Activated naive CD8-positive, alpha-beta T cell treated with anti-CD3 and anti-CD28 coated beads for 36 hours (primary cell): ENCODE data around the gene FBXO38. TPM values are rescaled to one million over a fixed set of nuclear protein-coding genes. Genes with fewer than 3 reads are reported as not detected.

Experiments used
- DNase-seq: peaks from one replicate; pipeline ENCODE4 v3.0.0; 2021
- H3K27ac Mint-ChIP-seq: one replicate; pipeline ENCODE4 v1.8.0; 2022; ENCODE audit warnings: mild to moderate bottlenecking, moderate library complexity, mixed read lengths
- H3K27me3 Mint-ChIP-seq: one replicate; pipeline ENCODE4 v1.8.0; 2022; ENCODE audit warnings: mild to moderate bottlenecking, mixed read lengths
- H3K36me3 Mint-ChIP-seq: one replicate; pipeline ENCODE4 v1.8.0; 2021; ENCODE audit warnings: mild to moderate bottlenecking, mixed read lengths
- H3K4me1 Mint-ChIP-seq: one replicate; pipeline ENCODE4 v1.8.0; 2021; ENCODE audit warnings: mixed read lengths
- H3K4me3 Mint-ChIP-seq: one replicate; pipeline ENCODE4 v1.8.0; 2022; ENCODE audit warnings: mild to moderate bottlenecking, moderate library complexity, mixed read lengths
- H3K9me3 Mint-ChIP-seq: one replicate; pipeline ENCODE4 v1.8.0; 2022; ENCODE audit warnings: mixed read lengths
- total RNA-seq, 2 experiments: library from RNA; stranded (reverse); gene quantifications; one replicate each; pipeline ENCODE4 v1.2.3, GENCODE V29; 2021

FBXO38 gene
- total RNA-seq, 2 experiments from 2014 or later: 35.9 to 38.8 TPM

GRCh38 chr5:148374690-148375360 is 8.9 kb upstream of the FBXO38 start:
- Mint-ChIP-seq H3K4me1 (peaks cover 4% of the 10 kb centered on the region), H3K36me3 (peaks cover 27% of the 10 kb centered on the region), H3K27ac (no peak overlapping the region), H3K4me3 (no peak overlapping the region), H3K27me3 (no peaks in the 10 kb centered on the region), H3K9me3 (peaks cover 8% of the 10 kb centered on the region)
- peak; percentile 1 for DNase-seq

- Mint-ChIP-seq H3K36me3 (peaks cover 29% of the 10 kb centered on the region), H3K27ac (no peak overlapping the region)
Measured at GRCh38 chr5:148376198-148376597, 7.6 kb upstream of the FBXO38 start.

GRCh38 chr5:148378670-148379069 is 5.1 kb upstream of the FBXO38 start:
- Mint-ChIP-seq H3K27ac (no peak overlapping the region), H3K36me3 (peaks cover 29% of the 10 kb centered on the region), H3K9me3 (peaks cover 8% of the 10 kb centered on the region), H3K4me3 (no peak overlapping the region), H3K4me1 (peaks cover 18% of the 10 kb centered on the region), H3K27me3 (no peaks in the 10 kb centered on the region)
- no peak for DNase-seq

More at GRCh38 chr5:148376198-148376597, 7.6 kb upstream of the FBXO38 start:
- no peak for DNase-seq
- Mint-ChIP-seq H3K9me3 (peaks cover 8% of the 10 kb centered on the region), H3K4me3 (no peak overlapping the region), H3K27me3 (no peaks in the 10 kb centered on the region), H3K4me1 (peaks cover 8% of the 10 kb centered on the region)

- no peak overlapping the region for H3K27ac Mint-ChIP-seq
Measured at GRCh38 chr5:148379340-148379739, 4.4 kb upstream of the FBXO38 start.

GRCh38 chr5:148381906-148382305 is 1.9 kb upstream of the FBXO38 start:
- Mint-ChIP-seq H3K4me1 (peaks cover 41% of the 10 kb centered on the region), H3K4me3 (no peak overlapping the region), H3K27me3 (no peaks in the 10 kb centered on the region), H3K36me3 (peaks cover 49% of the 10 kb centered on the region), H3K27ac (no peak overlapping the region), H3K9me3 (peaks cover 8% of the 10 kb centered on the region)
- no peak for DNase-seq

More at GRCh38 chr5:148379340-148379739, 4.4 kb upstream of the FBXO38 start:
- Mint-ChIP-seq H3K36me3 (peaks cover 34% of the 10 kb centered on the region), H3K4me3 (no peak overlapping the region), H3K27me3 (no peaks in the 10 kb centered on the region), H3K9me3 (peaks cover 8% of the 10 kb centered on the region), H3K4me1 (peaks cover 18% of the 10 kb centered on the region)
- DNase-seq: no peak

- Mint-ChIP-seq H3K36me3 (peaks cover 49% of the 10 kb centered on the region), H3K4me1 (peaks cover 51% of the 10 kb centered on the region), H3K9me3 (peaks cover 8% of the 10 kb centered on the region), H3K4me3 (peak overlapping the region; percentile 98), H3K27ac (peak overlapping the region; percentile 99), H3K27me3 (no peaks in the 10 kb centered on the region)
- no peak for DNase-seq
Measured at GRCh38 chr5:148382961-148383360, 797 bp upstream of the FBXO38 start.

DNA sequence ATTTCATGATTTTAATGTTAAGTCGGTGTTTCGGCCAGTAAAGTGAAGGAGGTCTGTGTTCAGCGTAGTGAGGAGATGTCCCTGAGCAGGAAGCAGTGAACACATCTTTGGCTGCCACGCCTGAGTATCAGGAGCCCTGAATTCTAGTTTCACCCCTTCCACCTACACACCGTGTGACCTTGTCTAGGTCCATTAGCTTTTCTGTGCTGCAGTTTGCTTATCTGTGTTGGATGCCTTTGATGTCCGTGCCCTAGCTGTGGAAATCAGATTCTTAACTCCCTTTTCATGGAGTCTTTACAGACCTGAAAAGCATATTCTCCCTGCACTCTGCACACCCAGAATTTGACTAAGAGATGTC is 601 bp downstream of the FBXO38 start:
- DNase-seq: peak; percentile 3
- Mint-ChIP-seq H3K27ac (peak overlapping the region; percentile 99), H3K4me1 (peaks cover 63% of the 10 kb centered on the region), H3K36me3 (peaks cover 44% of the 10 kb centered on the region), H3K9me3 (no peaks in the 10 kb centered on the region), H3K27me3 (no peaks in the 10 kb centered on the region), H3K4me3 (peak overlapping the region; percentile 98)

GRCh38 chr5:148385094-148385493 is 1.3 kb downstream of the FBXO38 start:
- Mint-ChIP-seq H3K27ac (peak overlapping the region; percentile 99), H3K4me3 (peak overlapping the region; percentile 98), H3K4me1 (peaks cover 59% of the 10 kb centered on the region), H3K36me3 (peaks cover 44% of the 10 kb centered on the region), H3K27me3 (no peaks in the 10 kb centered on the region), H3K9me3 (no peaks in the 10 kb centered on the region)
- no peak for DNase-seq

- H3K4me3 Mint-ChIP-seq: peak overlapping the region; percentile 98
- peaks cover 65% of the 10 kb centered on the region for H3K4me1 Mint-ChIP-seq
- H3K36me3 Mint-ChIP-seq: peaks cover 42% of the 10 kb centered on the region
- no peaks in the 10 kb centered on the region for H3K9me3 Mint-ChIP-seq
- peak overlapping the region; percentile 26 for H3K27ac Mint-ChIP-seq
- no peaks in the 10 kb centered on the region for H3K27me3 Mint-ChIP-seq
- DNase-seq: no peak
Measured at GRCh38 chr5:148386041-148386440, 2.3 kb downstream of the FBXO38 start.

GRCh38 chr5:148387325-148387724 is 3.6 kb downstream of the FBXO38 start:
- Mint-ChIP-seq H3K9me3 (no peaks in the 10 kb centered on the region), H3K27me3 (no peaks in the 10 kb centered on the region), H3K36me3 (peaks cover 44% of the 10 kb centered on the region), H3K4me3 (no peak overlapping the region), H3K27ac (peak overlapping the region; percentile 60), H3K4me1 (peaks cover 73% of the 10 kb centered on the region)
- DNase-seq: no peak

GRCh38 chr5:148388696-148389095 is 4.9 kb downstream of the FBXO38 start:
- Mint-ChIP-seq H3K4me3 (peak overlapping the region; percentile 30), H3K27ac (peak overlapping the region; percentile 81), H3K36me3 (peaks cover 47% of the 10 kb centered on the region), H3K27me3 (no peaks in the 10 kb centered on the region), H3K9me3 (no peaks in the 10 kb centered on the region), H3K4me1 (peaks cover 76% of the 10 kb centered on the region)
- DNase-seq: no peak

- Mint-ChIP-seq H3K9me3 (no peaks in the 10 kb centered on the region), H3K4me3 (no peak overlapping the region), H3K27me3 (no peaks in the 10 kb centered on the region), H3K36me3 (peaks cover 33% of the 10 kb centered on the region), H3K27ac (no peak overlapping the region), H3K4me1 (peaks cover 71% of the 10 kb centered on the region)
- DNase-seq: no peak
Measured at GRCh38 chr5:148390914-148391313, 7.2 kb downstream of the FBXO38 start.

DNA sequence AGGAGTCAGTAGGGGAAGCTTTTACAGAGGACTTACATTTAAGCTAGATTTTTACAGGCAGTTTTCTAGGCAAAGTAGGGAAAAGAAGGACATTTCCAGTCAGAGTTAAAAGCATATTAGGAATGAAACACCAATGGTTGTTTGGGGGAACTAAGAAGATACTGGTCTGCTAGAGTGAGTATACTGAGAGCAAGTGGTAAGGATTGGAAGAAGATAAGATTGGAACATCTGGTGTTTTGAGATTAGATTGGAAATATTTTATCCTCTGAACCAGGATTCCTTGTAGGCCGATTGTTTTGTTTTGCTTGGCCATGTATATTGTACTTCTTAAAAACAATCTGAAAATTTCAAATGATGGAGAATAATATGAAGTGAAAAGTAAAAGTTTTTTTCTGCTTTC is 7.7 kb downstream of the FBXO38 start:
- no peak for DNase-seq
- Mint-ChIP-seq H3K4me1 (peaks cover 70% of the 10 kb centered on the region), H3K27me3 (no peaks in the 10 kb centered on the region), H3K36me3 (peaks cover 31% of the 10 kb centered on the region), H3K4me3 (no peak overlapping the region), H3K9me3 (no peaks in the 10 kb centered on the region), H3K27ac (no peak overlapping the region)

DNA sequence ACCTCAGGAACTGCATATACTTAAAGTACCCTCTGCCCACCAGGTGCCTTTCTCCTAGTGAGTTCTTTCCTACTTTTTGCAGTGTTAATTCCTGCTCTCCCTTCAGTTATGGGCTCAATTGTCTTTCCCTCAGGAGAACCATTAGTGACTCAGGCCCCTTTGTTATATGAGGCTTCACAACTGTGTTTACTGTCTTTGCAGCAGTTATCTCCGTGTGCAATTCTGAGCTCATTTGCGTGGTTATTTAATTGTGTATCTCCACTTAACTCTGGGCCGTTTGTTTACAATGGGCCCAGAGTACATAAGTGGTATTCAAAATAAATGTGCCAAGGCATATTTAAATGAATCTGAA is 9.6 kb downstream of the FBXO38 start:
- Mint-ChIP-seq H3K4me1 (peaks cover 65% of the 10 kb centered on the region), H3K27ac (no peak overlapping the region), H3K36me3 (peaks cover 30% of the 10 kb centered on the region), H3K27me3 (no peaks in the 10 kb centered on the region), H3K9me3 (no peaks in the 10 kb centered on the region), H3K4me3 (no peak overlapping the region)
- no peak for DNase-seq

- Mint-ChIP-seq H3K4me1 (peaks cover 64% of the 10 kb centered on the region), H3K4me3 (no peak overlapping the region), H3K36me3 (peaks cover 28% of the 10 kb centered on the region), H3K27ac (no peak overlapping the region), H3K9me3 (no peaks in the 10 kb centered on the region), H3K27me3 (no peaks in the 10 kb centered on the region)
- DNase-seq: no peak
Measured at GRCh38 chr5:148394587-148395019, 10.8 kb downstream of the FBXO38 start.

DNA sequence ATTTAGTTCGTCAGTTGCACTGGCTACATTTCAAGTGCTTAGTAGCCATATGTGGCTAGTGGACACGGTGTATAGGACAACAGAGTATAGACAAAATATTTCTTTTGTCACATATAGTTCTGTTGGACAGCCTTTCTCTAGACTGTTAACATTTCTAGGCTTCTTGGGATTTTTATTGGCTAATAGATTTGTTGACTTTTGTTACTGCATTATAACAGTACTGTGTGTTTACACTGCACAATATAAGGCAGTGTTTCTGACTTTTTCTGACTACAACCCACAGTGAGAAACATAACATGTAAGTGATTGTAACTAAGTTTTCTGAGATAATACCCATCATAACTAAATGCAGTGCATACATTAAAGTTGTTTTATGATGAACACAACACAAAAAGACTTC is 11.3 kb downstream of the FBXO38 start:
- Mint-ChIP-seq H3K4me3 (no peak overlapping the region), H3K36me3 (peaks cover 26% of the 10 kb centered on the region), H3K27ac (no peak overlapping the region), H3K4me1 (peaks cover 65% of the 10 kb centered on the region), H3K27me3 (no peaks in the 10 kb centered on the region), H3K9me3 (no peaks in the 10 kb centered on the region)
- no peak for DNase-seq
